ENCODE data around the gene RNF31. TPM values are rescaled to one million over a fixed set of nuclear protein-coding genes. Genes with fewer than 3 reads are reported as not detected.

The RNF31 gene
- total RNA-seq, 4 donors from 2014 or later = 17.7 to 106 (median 57.9) TPM

DNA sequence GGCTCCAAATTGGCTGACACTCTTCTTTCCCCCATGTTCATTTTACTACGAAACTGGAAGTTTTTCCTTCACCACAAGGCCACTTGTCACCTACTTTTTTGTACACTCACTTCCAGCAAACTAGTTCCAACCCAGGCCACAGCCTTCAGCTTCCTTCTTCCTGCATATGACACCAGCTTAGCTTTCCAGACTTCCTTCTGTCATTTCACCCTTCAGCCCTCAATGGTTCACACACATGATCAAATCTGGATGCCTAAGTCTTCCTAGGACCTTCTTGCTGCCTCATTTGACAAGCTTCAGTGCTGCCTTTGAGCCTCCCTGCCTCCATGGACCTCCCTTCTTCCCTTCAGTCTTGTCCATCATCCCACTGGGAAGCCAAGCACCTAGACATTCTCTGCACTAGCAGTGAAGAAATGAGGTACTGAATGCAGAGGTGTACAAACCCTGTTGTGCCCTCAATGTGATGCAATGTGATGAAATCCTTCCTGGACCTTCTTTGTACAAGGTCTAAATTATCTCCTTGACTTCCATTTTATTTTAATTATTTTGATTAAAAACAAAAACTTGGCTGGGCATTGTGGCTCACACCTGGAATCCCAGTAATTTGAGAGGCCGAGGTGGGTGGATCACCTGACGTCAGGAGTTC lies 20.3 kb downstream of the RNF31 start:
- no peak for DNase-seq
- TF ChIP-seq, protein P1, sequence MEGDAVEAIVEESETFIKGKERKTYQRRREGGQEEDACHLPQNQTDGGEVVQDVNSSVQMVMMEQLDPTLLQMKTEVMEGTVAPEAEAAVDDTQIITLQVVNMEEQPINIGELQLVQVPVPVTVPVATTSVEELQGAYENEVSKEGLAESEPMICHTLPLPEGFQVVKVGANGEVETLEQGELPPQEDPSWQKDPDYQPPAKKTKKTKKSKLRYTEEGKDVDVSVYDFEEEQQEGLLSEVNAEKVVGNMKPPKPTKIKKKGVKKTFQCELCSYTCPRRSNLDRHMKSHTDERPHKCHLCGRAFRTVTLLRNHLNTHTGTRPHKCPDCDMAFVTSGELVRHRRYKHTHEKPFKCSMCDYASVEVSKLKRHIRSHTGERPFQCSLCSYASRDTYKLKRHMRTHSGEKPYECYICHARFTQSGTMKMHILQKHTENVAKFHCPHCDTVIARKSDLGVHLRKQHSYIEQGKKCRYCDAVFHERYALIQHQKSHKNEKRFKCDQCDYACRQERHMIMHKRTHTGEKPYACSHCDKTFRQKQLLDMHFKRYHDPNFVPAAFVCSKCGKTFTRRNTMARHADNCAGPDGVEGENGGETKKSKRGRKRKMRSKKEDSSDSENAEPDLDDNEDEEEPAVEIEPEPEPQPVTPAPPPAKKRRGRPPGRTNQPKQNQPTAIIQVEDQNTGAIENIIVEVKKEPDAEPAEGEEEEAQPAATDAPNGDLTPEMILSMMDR (IDR thresholded peaks at IDR 0.05) = no peak
- no peak for TF ChIP-seq POLR2A (IDR thresholded peaks at IDR 0.05)
- Histone ChIP-seq H3K27me3 (no peaks in the 10 kb centered on the region), H3K27ac (no peak overlapping the region), H3K4me3 (no peak overlapping the region), H3K36me3 (no peaks in the 10 kb centered on the region), H3K4me1 (peaks cover 0 to 7% of the 10 kb centered on the region in 2 donors), H3K9me3 (no peaks in the 10 kb centered on the region)
- intact Hi-C loops (cut with DNase I; ENCODE audit: low total_unique reads) = no loop called here

DNA sequence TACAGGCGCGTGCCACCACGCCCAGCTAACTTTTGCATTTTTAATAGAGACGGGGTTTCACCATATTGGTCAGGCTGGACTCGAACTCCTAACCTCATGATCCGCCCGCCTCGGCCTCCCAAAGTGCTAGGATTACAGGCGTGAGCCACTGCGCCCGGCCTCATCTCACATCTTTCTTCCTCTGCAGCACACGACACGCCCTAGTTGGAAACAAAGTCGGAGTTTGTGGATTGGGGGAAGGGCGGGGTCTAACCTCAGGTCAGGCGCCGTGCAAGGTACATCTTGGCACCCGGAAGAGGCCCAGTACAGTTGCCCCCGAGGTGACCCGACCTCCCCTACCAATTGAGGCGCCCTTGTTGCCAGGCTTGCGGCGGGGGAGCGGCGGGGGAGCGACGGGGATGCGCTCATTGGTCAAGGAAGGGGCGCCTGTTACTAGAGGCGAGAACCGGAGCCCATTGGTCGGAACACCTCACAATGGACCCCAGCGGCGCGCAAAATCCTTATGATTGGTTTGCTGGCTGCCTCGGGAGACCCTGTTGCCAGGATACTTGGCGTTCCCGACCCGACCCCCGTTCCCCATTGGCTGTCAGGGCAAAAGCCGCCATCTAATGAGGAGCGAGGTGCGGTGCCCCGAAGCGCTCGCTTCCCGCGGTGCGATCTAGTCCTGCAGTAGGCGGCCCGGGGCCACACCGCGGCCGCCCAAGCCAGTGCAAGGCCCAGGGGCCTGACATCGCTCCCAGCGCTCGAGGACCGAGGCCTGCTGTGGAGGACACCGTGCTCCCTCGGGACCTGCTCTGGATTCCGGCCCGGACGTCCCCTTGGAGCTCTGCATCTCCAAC lies 24.3 kb downstream of the RNF31 start, which contains the start of gene REC8:
REC8 (plus strand) TSS at position 659 of the 839 bp plus-strand sequence. CDS start 473 bp downstream, outside the sequence.
- Histone ChIP-seq H3K27ac (peak within 1 kb of the TSS in 1 of 2 donors; percentile 26), H3K27me3 (no peaks in the 10 kb centered on the region), H3K4me1 (no peaks in the 10 kb centered on the region), H3K36me3 (no peaks in the 10 kb centered on the region), H3K9me3 (no peaks in the 10 kb centered on the region), H3K4me3 (peak within 1 kb of the TSS; percentile 25 to 27)
- TF ChIP-seq, protein P1 (IDR thresholded peaks at IDR 0.05) = no peak
- no peak for TF ChIP-seq POLR2A (IDR thresholded peaks at IDR 0.05)
- peak; percentile 50 to 81 for DNase-seq
- intact Hi-C loops (cut with DNase I; ENCODE audit: low total_unique reads) = no loop called here

DNA sequence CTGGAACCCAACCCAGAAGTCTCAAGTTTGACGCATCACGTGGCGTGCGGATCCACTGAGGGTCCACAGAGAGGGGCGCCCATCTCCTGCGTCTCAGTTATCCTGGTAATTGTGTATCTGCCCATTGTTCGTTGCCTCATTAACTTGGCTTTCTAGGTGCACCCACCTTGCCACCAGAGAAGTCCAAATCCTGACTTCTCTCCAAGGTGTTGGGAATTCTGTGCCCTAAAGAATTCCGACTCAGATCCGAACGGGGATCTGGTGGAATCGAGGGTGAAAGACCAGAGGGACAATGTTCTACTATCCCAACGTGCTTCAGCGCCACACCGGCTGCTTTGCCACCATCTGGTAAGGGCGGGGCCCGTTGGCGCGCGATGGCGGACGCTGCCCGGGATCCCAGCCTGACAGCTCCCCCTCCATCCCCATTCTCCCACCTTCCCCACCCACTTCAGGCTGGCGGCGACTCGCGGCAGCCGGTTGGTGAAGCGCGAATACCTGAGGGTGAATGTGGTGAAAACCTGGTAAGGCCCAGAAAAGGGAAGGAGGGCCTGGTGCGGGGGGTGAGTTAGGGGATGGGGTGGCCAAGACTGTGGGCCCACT lies 25.1 kb downstream of the RNF31 start:
- H3K27me3 ChIP-seq = no peaks in the 10 kb centered on the region
- peak overlapping the region in 1 of 2 donors; percentile 26 for H3K27ac ChIP-seq
- intact Hi-C loops (cut with DNase I; ENCODE audit: low total_unique reads) = no loop called here
- DNase-seq = no peak
- H3K4me3 ChIP-seq = peak overlapping the region; percentile 25 to 27
- H3K4me1 ChIP-seq = no peaks in the 10 kb centered on the region
- no peaks in the 10 kb centered on the region for H3K9me3 ChIP-seq
- TF ChIP-seq, protein P1 (IDR thresholded peaks at IDR 0.05) = no peak
- no peak for TF ChIP-seq POLR2A (IDR thresholded peaks at IDR 0.05)
- H3K36me3 ChIP-seq = no peaks in the 10 kb centered on the region

DNA sequence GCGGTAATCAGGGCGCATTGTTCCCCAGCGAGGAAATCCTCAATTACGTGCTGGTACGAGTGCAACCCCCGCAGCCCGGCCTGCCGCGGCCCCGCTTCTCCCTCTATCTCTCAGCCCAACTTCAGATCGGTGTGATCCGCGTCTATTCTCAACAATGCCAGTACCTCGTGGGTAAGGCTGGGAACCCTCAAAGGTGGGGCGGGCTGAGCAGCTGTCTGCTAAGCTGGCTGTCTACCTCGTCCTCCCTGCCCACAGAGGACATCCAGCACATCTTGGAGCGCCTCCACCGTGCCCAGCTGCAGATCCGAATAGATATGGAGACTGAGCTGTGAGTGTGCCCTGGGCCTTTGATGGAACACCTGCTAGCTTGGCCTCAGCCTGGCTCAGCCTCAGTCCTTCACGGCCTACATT lies 25.6 kb downstream of the RNF31 start:
- intact Hi-C loops (cut with DNase I; ENCODE audit: low total_unique reads) = no loop called here
- TF ChIP-seq, protein P1 (IDR thresholded peaks at IDR 0.05) = no peak
- no peak for TF ChIP-seq POLR2A (IDR thresholded peaks at IDR 0.05)
- Histone ChIP-seq H3K36me3 (no peaks in the 10 kb centered on the region), H3K9me3 (no peaks in the 10 kb centered on the region), H3K27ac (peak overlapping the region in 1 of 2 donors; percentile 26), H3K4me3 (no peak overlapping the region), H3K27me3 (no peaks in the 10 kb centered on the region), H3K4me1 (no peaks in the 10 kb centered on the region)
- no peak for DNase-seq
